ENCODE data around the gene ERMP1.
A peak's percentile ranks its signal among the peaks of the same experiment; 100 is the strongest.

DNA sequence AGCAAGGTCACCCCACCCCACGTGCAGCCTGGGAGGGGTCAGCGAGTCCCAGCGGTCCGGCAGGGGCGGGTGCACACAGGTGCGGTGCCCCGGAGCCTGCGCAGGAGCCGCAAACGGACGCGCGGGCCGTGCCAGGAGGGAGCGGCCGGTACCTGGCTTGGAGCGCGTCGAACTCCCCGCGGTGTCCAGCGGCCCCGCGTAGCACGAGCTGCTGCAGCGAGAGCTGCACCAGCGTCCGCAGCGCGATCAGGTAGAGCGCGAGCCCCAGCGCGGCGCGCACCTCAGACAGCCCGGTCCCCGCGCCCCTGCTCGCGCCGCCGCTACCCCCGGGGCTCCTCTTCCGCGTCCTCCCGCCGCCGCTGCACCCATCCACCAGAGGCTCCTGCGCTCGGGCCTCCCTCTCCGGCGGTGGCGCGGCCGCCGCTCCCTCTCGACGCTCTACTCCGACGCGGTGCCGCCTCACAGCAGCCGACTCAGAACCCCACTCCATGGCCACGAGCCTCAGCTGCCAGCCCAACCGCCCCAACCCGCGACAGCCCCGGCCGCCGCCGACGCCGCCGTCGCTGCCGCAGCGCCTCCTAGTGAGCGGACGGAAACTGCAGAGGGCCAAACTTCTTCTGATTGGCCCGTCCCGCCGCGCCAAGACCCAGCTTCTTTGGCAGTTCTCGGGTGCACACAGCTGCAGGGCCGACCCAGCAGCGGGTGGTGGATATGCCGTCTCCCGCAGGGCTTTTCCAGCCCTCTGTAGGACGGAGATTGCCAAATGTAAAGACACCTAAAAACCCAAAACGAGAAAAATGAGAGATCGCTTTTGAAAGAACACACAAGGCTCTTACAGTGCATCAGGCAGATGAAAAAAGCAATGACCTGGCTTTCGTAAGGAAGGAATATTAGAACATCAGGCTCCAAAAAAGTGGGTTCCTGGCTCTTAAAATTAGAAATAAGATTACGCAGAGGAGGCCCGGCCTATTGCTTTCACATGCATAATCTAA lies at the start of gene ERMP1:
- no peak for TF ChIP-seq JUND (IDR thresholded peaks at IDR 0.05)
- TF ChIP-seq, protein P1, sequence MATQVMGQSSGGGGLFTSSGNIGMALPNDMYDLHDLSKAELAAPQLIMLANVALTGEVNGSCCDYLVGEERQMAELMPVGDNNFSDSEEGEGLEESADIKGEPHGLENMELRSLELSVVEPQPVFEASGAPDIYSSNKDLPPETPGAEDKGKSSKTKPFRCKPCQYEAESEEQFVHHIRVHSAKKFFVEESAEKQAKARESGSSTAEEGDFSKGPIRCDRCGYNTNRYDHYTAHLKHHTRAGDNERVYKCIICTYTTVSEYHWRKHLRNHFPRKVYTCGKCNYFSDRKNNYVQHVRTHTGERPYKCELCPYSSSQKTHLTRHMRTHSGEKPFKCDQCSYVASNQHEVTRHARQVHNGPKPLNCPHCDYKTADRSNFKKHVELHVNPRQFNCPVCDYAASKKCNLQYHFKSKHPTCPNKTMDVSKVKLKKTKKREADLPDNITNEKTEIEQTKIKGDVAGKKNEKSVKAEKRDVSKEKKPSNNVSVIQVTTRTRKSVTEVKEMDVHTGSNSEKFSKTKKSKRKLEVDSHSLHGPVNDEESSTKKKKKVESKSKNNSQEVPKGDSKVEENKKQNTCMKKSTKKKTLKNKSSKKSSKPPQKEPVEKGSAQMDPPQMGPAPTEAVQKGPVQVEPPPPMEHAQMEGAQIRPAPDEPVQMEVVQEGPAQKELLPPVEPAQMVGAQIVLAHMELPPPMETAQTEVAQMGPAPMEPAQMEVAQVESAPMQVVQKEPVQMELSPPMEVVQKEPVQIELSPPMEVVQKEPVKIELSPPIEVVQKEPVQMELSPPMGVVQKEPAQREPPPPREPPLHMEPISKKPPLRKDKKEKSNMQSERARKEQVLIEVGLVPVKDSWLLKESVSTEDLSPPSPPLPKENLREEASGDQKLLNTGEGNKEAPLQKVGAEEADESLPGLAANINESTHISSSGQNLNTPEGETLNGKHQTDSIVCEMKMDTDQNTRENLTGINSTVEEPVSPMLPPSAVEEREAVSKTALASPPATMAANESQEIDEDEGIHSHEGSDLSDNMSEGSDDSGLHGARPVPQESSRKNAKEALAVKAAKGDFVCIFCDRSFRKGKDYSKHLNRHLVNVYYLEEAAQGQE (IDR thresholded peaks at IDR 0.05; ENCODE audit: low read depth, low read length), result no peak
- TF ChIP-seq TAF1 (IDR thresholded peaks at IDR 0.05; ENCODE audit: borderline replicate concordance, low read depth, low read length), result peak; percentile 64
- TF ChIP-seq, protein P2, sequence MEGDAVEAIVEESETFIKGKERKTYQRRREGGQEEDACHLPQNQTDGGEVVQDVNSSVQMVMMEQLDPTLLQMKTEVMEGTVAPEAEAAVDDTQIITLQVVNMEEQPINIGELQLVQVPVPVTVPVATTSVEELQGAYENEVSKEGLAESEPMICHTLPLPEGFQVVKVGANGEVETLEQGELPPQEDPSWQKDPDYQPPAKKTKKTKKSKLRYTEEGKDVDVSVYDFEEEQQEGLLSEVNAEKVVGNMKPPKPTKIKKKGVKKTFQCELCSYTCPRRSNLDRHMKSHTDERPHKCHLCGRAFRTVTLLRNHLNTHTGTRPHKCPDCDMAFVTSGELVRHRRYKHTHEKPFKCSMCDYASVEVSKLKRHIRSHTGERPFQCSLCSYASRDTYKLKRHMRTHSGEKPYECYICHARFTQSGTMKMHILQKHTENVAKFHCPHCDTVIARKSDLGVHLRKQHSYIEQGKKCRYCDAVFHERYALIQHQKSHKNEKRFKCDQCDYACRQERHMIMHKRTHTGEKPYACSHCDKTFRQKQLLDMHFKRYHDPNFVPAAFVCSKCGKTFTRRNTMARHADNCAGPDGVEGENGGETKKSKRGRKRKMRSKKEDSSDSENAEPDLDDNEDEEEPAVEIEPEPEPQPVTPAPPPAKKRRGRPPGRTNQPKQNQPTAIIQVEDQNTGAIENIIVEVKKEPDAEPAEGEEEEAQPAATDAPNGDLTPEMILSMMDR (IDR thresholded peaks at IDR 0.05), result peak; percentile 85
- TF ChIP-seq ELF1 (IDR thresholded peaks at IDR 0.05), result peak; percentile 44; the same call in 1 of the 2 replicates
- peak; percentile 49; the same call in 1 of the 2 replicates for TF ChIP-seq YY1 (IDR thresholded peaks at IDR 0.05; ENCODE audit: low read depth)
- TF ChIP-seq NRF1 (IDR thresholded peaks at IDR 0.05; ENCODE audit: low read depth, low read length), result 0 out of 2 replicates have a peak, but pooled peaks have one; percentile 33
- TF ChIP-seq POLR2AphosphoS5 (IDR thresholded peaks at IDR 0.05; ENCODE audit: low read depth, low read length), result peak; percentile 33; the same call in 1 of the 2 replicates
- TF ChIP-seq FOSL2 (IDR thresholded peaks at IDR 0.05; ENCODE audit: borderline replicate concordance, low read depth), result no peak
- TF ChIP-seq NFIC (IDR thresholded peaks at IDR 0.05; ENCODE audit: borderline replicate concordance), result 0 out of 2 replicates have a peak, but pooled peaks have one; percentile 33
- 0 out of 2 replicates have a peak, but pooled peaks have one; percentile 30 for TF ChIP-seq SMC3 (IDR thresholded peaks at IDR 0.05; ENCODE audit: low read depth, low read length)
- TF ChIP-seq SIN3A (IDR thresholded peaks at IDR 0.05; ENCODE audit: borderline replicate concordance, low read depth, low read length), result peak; percentile 88
- TF ChIP-seq EP300 (IDR thresholded peaks at IDR 0.05; ENCODE audit: borderline replicate concordance in 1 of 2, low read depth in 1 of 2, low read length in 1 of 2), result peak in 1 of 2 experiments; percentile 72; a peak in 1 of 4 replicates
- no peak for TF ChIP-seq FOXM1 (IDR thresholded peaks at IDR 0.05; ENCODE audit: low read depth)
